LNCAP (cell line): Measurements from ENCODE around the gene TICAM2.

Experiments
- CTCF ChIP-seq: fragments of 450-650 bp; IDR thresholded peaks from 2 replicates; pipeline ENCODE4 v1.5.1; 2017; ENCODE audit warnings: mild to moderate bottlenecking

TICAM2 gene

GRCh38 chr5:115530426-115530825 lies 71.9 kb downstream of the TICAM2 start:
- no peak for TF ChIP-seq CTCF
